ENCODE results near the gene BRSK1. TPM values are rescaled to one million over a fixed set of nuclear protein-coding genes. Genes with fewer than 3 reads are reported as not detected.

The BRSK1 gene
- total and polyA plus RNA-seq, 2 of the 8 experiments (the other 6 are each of a cell fraction or from before 2014, with no cell fraction given) = 27.6 to 32.7 TPM

DNA sequence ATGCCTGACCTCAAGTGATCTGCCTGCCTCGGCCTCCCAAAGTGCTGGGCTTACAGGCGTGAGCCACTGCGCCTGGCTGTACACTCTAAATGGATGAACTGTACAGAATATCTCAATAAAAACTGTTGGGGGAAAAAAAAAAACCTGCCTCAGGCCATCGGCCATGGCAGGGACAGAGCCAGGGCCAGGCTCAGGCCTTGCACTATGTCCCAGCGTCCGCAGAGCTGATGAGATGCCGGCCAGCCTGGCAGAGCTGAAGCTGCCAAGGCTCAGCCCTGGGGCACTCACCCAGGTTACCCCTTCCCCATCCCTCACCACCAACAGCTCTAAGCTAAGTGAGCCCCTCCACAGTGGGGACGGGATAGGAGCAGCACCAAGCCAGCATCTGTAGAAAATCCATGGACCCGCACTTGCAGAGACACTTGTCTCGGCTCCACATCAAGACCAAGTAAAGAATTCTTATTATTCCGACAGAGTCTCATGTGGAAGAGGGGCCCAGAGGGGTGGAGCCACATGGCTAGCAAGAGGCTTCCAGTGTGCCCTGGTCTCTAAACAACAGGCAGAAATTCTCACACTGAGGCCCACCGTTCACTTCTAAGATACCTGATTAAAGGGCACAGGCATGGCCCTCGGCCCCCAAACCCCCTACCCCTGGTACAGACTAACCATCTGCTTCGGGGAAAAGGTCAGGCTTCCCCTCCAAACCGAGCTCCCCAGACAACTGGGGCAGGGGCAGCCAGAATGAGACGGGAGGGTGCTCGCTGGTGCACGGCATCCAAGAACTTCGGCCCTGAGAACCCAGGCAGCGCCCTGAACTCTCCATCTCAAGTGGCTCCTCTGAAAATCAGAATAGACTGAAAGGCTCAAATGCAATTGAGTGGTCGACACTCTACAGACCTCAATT is 30.8 kb upstream of the BRSK1 start (continued):
- TF ChIP-seq NRF1 (IDR thresholded peaks at IDR 0.05; ENCODE audit: low read depth, low read length) (no peak), CREB1 (IDR thresholded peaks at IDR 0.05) (no peak)
